SU-DHL-6 (cell line): ENCODE results near the gene GPR78.

Experiments used
- CTCF ChIP-seq: fragments of 200-600 bp; sonication (generic); IDR thresholded peaks from one replicate; pipeline ENCODE4 v1.5.1; 2017; ENCODE audit warnings: antibody characterized with exemption, mild to moderate bottlenecking, low read length, moderate library complexity; ENCODE audit not compliant: insufficient read depth, poor library complexity, severe bottlenecking
- EZH2phosphoT487 ChIP-seq: fragments of 200-600 bp; sonication (generic), shearing (Covaris generic); conservative IDR thresholded peaks from 2 replicates; pipeline ENCODE4 v1.6.1; 2018; ENCODE audit warnings: mild to moderate bottlenecking, antibody characterized with exemption, low read length, moderate library complexity, mixed read lengths

GRCh38 chr4:8533274-8533865 is 46.8 kb upstream of the GPR78 start:
- TF ChIP-seq CTCF: no peak
- TF ChIP-seq EZH2phosphoT487: no peak
